Effector CD8-positive, alpha-beta T cell (primary cell): ENCODE results near the gene SPCS1.
"Not testable (repeated sequence)": the region's sequence is repeated elsewhere in the genome, so short reads cannot be mapped to it uniquely, and the experiment has no call there.

ENCODE experiments used
- DNase-seq: peaks from one replicate; lab custom pipeline; 2025; lab: John Stamatoyannopoulos, UW
- total RNA-seq, 4 experiments: gene quantifications; one replicate each; lab custom pipeline; 2026; lab: John Stamatoyannopoulos, UW

SPCS1 gene
- total RNA-seq: 42.0 to 58.4 (median 50.6) reads per million in 4 experiments

DNA sequence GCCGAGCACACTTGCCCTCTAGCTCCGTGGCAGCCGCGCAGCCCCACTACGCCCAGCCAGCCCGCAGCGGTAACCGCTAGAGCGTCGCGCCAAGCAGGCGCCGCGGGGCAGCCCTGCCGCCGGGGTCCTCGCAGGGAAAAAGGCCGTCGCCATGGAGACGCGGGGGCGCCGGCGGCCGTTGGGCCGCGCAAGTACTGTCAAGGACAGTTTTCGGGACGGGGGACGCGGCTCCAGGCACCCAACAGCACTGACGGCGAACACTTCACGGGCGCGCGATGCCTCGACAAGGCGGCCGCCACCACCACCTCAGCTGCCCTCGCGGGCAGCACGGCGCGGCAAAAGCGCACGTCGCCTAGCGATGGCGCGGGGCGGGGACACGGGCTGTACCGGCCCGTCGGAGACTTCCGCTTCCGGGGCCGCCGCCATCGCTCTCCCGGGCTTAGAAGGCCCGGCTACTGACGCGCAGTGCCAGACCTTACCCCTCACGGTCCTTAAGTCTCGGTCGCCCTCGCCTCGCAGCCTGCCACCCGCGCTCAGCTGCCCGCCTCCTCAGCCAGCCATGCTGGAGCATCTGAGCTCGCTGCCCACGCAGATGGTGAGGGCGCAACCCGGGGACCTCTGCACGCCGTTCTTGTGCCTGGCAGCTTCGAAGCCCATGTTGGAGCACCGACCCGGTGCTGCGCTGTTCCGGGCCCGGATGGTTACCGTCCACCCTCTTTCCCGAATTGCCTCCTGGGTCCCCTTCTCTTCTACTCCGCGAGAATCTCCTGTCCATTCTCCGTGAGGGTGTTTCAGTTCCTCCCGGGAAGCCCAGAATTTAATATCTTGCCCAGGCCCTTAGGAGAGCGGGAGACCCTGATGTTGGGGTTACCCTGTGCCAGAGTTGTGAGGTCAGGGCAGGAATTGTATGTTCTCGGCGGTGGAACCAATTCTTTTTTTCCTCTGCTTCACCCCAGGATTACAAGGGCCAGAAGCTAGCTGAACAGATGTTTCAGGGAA lies at the start of gene SPCS1, which contains the start of gene GLT8D1:
Gene SPCS1, plus strand, starts transcription at position 419 of the 999 bp plus-strand sequence. Its CDS starts 141 bp downstream, at position 560.
Gene GLT8D1, minus strand, starts transcription at position 104 of the 999 bp plus-strand sequence. CDS start 5,331 bp downstream, outside the sequence.
- peak; percentile 75 for DNase-seq

DNA sequence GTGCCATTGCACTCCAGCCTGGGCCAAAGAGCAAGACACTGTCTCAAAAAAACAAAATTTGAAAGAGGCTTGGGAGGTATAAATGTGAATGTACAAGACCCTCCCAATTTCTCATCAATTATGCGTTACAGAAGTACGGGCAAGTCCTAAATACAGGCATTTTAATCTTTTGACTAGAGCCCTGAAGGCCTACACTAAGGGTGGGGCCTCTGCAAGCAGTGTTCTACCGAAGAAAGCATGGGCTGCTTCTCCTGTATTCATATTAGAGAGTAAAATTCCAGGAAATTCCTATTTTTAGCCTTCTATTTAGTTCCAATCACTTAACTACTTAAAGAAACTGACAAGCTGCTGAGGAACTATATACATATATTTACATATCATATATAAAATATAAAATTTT lies 45.9 kb upstream of the SPCS1 start:
- DNase-seq: no peak

DNA sequence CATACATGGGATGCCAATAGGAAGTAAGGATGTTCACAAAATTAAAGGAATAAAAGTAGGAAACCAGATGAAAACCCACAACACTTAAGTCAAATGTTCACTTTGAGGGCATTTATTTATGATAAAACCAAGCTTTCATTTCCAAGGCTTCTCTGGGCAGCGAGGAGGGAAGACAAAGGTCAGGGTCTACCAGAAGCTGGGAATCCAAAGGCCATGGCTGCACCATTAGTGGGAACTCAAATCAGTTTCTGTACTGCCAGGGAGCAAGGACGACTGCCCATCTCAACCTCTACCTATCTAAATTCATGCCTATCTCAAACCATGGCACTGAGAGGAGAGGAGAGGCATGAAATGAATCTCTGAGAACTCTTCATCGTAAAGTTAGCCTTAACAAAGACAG lies 42.8 kb upstream of the SPCS1 start:
- DNase-seq: no peak

DNA sequence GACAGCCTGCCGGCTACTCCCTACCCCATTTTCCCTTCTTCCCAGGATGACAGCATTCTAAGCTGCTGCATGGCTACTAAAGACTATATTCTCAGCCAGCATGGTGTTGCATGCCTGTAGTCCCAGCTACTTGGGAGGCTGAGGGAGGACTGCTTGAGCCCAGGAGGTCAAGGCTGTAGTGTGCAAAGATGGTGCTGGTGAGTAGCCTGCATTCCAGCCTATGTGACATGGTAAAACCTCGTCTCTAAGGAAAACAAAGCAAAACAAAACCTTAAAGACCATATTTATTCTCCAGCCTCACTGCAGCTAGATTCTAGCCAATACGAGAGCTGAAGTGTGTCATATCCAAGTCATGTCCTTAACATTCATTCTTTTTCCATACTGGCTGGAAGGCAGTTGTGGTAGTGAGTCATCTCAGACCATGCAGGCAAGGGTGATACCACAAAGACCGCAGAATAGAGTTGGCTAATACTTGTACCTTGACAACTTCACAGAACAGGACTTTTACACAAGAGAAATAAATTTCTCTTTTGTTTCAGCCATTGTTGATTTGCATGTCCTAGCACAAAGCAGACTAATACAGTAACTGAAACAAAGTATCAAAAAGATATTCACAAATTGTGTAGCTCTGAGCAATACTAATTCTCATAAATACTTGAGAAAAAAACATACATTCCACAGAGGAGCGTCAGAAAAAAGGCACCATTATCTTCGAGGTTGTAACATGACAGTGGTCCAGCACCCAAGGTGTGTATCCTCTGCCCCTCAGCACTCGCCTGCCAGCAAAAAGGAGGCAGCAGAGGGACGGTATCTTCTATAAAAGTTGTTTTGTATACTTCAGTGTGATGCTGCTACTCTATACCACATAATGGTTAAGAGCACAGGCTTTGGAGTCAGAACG lies 35.0 kb upstream of the SPCS1 start:
- DNase-seq: no peak

DNA sequence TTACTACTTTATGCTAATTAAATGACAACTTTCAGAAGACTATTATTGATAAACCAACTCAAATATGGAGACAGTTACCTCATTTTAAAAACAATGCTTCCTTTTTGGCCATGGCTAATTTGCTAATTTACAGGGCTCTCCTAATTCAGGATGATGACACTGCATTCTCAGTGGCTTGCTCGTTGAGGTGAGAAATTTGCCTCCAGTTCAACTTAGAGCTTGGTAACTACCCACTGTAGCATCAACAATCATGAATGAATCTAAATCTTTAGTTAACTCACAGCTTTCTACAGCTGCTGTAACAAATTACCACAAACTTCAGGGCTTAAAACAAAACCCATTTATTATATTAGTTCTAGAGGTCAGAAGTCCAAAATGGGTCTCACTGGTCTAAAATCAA lies 34.2 kb upstream of the SPCS1 start:
- DNase-seq: no peak

DNA sequence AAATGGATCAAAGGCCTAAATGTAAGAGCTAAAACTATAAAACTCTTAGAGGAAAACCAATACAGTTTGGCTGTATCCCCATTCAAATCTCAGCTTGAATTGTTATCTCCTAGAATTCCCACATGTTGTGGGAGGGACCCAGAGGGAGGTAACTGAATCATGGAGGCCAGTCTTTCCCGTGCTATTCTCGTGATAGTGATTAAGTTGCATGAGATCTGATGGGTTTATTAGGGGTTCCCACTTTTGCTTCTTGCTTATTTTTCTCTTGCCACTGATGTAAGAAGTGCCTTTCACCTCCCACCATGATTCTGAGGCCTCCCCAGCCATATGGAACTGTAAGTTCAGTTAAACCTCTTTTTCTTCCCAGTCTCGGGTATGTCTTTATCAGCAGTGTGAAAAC lies 29.7 kb upstream of the SPCS1 start:
- DNase-seq: not testable (repeated sequence)

DNA sequence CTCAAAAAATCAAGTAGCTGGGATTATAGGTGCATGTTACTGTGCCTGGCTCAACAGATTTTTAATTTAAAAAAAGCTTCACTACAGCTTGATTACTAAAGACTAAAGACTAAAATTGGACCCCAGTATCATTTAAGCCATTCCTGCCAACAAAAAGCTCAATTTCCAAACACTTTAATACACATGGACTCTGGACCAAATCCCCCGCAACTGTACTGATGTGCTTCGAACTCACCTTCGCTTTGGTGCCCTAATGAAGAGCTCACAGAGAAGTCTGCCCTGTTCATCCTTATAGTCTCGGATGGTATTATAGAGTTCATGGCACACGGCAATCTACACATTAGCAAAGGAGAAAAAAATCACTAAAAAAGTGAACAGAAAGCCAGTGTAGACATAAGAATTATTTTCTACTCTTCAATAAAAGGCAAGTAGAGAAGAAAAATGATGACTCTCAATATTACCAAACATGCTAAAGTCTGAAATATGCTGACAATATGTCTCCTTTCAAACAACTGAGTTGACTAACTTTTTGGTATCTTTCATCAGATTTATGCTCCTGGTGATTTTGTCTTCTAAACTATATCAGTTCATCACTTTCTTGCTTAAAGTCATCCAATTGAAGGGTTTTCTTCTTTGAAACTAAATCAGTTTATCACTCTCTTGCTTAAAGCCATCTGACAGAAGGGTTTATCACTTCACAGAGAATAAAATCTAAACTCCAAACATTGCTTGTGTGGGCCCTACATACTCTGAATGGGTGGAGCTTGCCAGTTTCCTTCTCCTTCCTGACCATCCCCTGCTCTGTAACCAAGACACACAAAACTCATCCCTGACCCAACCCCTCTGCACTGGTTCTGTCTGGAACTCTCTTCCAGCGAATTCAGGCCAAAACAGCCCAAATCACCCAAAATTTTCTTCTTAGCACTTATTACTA lies 27.4 kb upstream of the SPCS1 start:
- DNase-seq: no peak

DNA sequence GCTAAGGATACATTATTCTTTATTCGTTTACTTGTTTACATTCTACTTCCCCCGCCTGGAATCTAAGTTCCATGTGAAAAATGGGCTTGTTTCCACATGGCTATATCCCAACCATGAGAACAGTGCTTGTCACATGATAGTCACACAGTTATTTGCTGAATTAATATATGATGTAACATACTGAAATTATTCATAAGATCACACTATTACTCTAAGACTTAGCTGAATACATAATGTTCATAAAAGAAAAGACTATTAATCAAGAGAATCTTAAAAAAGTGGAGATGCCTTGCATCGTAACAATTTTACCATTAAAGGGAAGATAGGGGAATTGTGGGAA lies 26.7 kb upstream of the SPCS1 start:
- no peak for DNase-seq

DNA sequence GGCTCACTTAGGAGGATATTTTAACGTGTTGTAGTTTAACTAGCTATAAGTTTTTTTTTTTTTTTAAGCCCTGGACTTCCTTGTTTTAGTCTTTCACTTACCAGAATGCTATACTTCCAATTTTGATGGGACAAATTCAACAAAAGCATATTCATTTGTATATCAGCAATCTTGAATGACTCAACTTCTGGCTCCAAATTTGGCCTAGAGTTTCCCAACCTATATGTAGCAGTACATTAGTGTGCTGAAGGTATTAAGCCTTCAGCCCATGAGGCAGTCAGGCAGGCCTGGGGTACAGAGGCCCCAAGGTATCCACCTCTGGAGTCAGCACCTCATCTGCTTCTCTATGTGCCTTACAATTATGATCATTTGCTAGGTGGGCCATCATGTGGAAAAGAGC lies 26.1 kb upstream of the SPCS1 start:
- DNase-seq: no peak

DNA sequence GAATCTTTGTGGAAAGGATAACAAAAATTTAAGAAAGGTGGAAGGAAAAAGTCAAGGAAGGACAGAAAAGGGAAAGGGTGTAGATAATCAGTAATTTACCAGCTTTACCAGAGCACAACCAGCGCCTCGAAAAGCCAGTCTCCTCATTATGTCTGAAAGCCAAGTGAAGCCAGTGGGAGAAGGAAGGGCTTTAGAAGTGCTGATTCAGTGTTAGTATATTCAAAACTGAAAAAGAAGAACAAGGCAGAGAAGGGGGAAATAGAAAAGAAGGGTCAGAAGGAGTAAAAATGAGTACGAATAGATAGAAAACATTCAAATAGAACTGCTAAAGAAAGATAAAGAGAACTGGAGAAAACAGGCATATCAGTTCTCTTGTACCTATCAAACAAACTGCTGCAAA lies 24.3 kb upstream of the SPCS1 start:
- DNase-seq: no peak

DNA sequence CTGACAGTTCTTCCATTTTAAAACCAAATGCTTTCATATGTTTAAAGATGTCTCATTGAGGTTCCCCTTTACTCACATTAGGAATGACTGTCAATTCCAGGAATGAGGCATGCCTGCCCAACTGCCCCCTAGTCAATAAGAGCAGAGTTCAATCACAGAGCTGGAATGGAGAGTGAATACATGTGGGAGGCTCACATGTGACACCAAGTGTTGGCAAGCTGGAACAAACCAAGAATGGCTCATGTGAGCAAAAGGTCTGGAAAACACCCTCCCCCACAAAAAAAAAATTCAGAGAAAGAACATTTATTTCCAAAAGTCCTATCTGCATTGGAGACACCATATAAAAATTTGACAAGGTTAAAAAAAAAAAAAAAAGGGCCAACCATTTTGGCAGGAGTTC lies 23.9 kb upstream of the SPCS1 start:
- no peak for DNase-seq

DNA sequence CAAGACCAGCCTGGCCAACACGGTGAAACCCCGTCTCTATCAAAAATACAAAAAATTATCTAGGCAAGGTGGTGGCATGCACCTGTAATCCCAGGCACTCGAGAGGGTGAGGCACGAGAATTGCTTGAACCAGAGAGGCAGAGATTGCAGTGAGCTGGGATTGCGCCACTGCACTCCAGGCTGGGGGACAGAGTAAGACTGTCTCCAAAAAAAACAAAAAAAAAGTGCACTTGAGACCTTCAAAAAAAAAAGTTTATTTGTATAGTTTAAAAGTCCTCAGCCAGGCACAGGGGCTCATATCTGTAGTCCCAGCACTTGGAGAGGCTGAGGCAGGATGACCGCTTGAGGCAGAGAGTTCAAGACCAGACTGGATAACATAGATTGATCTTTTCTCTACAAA lies 22.3 kb upstream of the SPCS1 start:
- DNase-seq: no peak

DNA sequence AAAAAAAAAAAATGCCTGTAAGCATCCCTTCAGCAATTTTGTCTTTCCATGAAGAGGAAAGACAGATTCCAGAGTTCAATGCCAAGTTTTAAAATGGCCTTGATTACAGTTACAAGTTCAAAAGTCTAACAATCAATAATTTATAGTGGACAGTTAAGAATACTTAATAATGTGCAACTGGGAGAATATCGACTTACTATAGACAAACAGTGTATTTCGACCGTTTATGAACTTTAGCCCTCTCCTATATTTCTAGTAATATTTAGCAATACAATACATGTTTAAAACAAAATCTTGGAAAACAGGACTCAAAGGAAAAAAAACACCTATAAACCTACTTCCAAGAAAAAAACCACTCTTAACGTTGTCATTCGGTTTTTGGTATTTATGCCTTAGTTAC lies 21.7 kb upstream of the SPCS1 start:
- DNase-seq: no peak

DNA sequence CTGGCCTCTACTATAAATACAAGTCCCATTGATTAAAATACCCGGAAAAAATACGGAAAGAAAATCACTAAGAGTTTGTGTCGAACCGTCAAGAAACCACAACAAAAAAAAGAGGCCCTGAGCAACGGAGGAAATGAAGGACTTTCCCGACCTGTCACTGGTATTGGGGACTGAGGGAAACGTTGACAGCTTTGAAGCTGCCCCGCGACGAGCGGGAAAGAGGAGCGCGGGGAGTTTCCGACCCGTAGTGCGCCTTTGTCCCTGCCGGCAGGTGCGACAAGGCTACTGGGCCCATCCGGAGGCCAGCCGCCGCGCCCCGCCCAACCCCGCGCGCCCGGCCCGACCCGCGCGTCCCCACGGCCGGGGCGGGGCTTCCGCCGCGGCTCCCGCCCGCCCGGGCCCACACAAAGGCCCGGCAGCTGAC lies 20.6 kb upstream of the SPCS1 start:
- peak; percentile 68 for DNase-seq

DNA sequence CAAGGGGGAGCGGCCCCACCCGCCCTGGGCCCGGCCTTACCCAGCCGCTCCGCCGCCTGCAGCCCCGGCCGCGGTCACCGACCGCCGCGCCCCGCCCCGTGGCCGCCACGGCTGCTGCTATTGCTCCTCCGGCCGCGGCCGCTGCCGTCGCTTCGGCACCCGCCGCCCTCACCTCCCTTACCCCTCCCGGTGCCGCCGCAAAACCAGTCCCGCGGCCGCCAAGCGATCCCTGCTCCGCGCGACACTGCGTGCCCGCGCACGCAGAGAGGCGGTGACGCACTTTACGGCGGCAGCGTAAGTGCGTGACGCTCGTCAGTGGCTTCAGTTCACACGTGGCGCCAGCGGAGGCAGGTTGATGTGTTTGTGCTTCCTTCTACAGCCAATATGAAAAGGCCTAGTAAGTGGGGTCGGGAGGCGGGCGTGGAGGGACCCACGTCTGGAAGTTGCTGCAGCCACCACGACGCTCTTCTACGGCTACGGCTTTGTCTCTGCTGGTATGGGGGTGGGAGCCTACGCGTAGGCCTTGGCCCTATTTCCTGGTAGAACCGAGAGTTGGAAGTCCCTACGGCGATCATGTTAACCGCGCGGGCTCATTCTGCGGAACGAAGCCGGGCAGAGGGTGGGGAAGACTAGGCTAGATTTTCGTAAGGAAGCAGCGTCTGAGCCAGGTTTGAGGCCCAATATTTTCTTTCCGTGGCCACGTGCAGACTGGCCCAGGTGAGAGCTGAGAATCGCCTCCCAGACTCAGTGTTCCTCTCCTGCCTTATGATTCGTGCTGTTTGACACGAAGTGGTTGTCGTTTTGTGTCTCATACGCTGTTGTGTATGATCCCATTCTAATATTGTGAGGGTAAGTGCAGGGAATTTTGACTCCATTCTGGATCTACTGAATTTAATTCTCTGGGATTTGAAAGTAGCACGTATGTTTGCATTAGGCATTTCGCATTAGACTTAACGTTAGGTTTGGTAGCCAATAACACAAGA lies 19.9 kb upstream of the SPCS1 start, which contains the start of the genes GNL3 and PBRM1:
Gene GNL3, plus strand, starts transcription at position 324 of the 983 bp plus-strand sequence. Its CDS starts 61 bp downstream, at position 385.
Gene PBRM1, minus strand, starts transcription at position 205 of the 983 bp plus-strand sequence.
- DNase-seq: peak; percentile 86

DNA sequence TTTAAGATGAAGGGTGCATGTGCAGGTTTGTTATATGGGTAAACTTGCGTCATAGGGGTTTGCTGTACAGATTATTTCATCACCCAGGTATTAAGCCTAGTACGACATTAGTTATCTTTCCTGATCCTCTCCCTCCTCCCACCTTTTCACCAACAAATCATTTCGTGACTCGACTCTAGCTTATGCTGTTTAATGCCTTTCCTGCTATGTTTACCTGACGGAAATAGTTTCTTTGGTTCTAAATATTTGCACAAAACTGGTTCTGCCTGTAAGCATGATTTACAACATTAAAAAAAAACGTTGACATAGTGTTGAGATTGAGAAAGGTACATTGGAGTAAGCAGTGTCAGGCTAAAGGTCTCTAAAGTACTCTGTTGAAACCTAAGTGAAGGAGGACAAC lies 17.6 kb upstream of the SPCS1 start:
- DNase-seq: no peak

DNA sequence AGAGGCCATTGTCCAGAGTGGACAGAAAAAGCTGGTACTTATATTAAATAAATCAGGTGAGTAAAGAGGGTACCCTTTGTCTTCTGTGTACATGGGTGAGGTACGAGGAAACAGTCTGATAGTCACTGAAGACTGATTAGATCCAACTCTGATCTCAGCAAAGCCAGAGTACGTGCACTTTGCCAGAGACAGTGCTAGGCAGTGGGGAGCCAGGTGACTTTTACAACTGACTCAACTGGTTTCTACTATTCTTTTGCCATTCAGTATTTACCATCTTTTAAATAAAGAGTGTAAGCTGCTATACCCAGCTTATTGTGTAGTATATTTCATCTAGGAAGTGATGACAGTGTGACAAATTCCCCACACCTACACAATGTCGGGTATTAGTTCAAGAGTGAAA lies 16.8 kb upstream of the SPCS1 start:
- DNase-seq: no peak

DNA sequence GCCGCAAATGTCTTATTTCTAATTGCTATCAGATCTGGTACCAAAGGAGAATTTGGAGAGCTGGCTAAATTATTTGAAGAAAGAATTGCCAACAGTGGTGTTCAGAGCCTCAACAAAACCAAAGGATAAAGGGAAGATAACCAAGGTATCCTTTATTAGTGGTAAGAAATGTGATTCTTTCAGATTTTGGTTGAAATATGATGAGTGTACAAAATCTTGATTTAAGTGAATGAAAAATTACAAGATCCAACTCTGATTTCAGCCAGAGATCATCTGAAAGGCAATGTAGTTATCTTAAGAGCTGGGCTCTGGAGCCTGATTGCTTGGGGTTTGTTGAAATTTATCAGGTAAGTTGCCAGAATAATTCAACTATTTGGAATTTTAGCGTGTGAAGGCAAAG lies 15.3 kb upstream of the SPCS1 start:
- no peak for DNase-seq

DNA sequence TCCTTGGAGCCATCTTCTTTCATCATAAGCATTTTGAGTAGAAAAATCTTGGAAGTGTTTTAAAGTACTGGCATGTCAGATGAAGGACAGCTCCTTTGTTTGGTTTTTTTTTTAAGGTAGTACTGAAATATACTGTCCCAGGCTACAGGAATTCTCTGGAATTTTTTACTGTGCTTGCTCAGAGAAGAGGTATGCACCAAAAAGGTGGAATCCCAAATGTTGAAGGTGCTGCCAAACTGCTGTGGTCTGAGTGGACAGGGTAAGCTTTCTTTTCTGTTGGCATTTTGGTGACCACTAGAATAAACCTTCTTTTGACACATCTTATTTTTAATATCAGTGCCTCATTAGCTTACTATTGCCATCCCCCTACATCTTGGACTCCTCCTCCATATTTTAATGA lies 12.8 kb upstream of the SPCS1 start:
- DNase-seq: no peak
